GM18520 (cell line): ENCODE measurements around the gene C12orf43.

Experiments
- ATAC-seq: cut with Tn5 transposase; IDR thresholded peaks from one replicate; pipeline ENCODE4 v1.9.1; 2021; ENCODE audit not compliant: unreplicated experiment

The C12orf43 gene

DNA sequence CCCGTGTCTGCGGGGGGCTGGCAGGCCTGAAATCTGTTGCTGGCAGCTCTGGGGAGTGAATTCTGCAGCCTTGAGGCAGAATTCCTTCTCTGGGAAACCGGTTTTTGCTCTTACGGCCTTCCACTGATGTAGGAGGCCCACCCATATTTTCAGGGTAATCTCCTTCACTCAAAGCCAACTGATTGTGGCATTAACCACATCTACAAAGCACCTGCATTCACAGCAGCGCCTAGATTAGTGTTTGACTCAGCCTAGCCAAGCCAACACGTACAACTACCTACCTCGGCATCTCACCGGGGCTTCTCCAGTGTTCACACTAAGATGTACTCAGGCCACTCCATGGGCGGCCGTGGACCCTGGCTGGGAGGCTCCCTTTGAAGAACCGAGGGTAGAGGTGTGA lies 15.8 kb downstream of the C12orf43 start:
- ATAC-seq, result no peak

DNA sequence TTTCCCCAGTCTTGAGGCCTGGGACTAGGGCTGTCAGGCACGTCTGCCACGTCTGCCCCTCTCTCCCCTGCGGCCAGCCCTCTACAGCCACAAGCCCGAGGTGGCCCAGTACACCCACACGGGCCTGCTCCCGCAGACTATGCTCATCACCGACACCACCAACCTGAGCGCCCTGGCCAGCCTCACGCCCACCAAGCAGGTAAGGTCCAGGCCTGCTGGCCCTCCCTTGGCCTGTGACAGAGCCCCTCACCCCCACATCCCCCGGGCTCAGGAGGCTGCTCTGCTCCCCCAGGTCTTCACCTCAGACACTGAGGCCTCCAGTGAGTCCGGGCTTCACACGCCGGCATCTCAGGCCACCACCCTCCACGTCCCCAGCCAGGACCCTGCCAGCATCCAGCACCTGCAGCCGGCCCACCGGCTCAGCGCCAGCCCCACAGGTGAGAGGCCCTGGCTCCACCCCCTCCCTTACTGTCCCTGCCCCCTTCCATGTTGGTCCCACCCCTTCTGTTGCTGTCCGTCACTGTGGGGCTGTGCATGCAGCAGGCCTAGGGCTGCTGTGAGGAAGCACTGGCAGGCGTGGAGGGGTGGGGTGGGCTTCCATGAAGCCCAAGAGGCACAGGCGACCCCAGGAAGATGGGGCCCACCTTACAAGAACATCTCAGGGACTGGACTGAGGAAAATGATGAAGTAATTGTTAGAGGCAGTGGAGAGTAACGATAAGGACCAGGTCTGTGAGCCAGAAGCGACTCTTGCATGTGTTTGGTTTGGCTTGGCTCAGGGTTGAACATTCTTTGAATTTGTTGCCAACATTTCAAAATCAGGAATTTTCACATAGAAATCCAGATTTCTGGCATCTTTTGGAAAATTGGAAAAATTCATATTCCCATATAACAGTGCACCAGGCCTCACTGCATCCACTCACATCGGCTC lies 16.8 kb downstream of the C12orf43 start:
- no peak for ATAC-seq

DNA sequence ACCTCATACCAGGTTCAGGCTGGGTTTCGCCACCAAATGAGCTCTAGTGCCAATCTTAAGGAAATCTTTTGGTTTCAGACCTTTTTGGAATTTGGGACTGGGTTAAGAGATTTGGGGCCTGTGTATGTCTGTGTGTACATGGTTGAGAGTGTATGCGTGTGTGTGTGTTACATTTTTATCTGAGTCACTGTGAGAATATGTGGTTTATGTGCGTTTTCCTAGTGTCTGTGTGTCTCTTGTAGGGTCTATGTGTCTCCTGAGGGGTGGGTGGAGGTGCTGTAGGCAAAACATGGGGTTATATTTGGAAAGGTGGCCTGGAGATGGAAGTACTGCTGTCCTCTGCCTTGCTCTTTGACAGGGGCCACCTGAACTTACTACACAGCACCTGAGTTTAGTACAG lies 17.9 kb downstream of the C12orf43 start:
- no peak for ATAC-seq

DNA sequence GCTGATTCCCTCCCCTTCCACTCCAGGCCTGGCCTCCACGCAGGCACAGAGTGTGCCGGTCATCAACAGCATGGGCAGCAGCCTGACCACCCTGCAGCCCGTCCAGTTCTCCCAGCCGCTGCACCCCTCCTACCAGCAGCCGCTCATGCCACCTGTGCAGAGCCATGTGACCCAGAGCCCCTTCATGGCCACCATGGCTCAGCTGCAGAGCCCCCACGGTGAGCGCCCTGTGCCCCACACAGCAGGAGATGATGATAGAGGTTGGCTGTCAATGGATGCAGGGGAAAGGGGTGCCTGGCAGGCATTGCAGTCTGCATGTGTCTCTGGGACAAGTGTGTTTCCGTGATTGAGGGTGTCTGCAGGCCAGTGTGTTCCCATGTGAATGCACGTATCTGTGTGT lies 18.8 kb downstream of the C12orf43 start:
- ATAC-seq, result no peak

DNA sequence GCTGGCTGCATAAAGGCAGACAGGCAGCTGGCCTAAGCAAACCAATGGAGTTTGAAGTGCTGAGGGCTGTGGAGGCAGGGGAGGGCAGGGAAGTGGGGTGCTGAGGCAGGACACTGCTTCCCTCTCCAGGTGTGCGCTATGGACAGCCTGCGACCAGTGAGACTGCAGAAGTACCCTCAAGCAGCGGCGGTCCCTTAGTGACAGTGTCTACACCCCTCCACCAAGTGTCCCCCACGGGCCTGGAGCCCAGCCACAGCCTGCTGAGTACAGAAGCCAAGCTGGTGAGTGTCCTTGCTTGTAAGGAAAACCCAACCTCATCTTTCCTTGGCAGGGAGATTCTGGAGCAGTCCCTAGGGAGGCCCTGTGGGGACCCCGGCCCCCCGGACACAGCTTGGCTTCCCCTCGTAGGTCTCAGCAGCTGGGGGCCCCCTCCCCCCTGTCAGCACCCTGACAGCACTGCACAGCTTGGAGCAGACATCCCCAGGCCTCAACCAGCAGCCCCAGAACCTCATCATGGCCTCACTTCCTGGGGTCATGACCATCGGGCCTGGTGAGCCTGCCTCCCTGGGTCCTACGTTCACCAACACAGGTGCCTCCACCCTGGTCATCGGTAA lies 20.0 kb downstream of the C12orf43 start:
- no peak for ATAC-seq

DNA sequence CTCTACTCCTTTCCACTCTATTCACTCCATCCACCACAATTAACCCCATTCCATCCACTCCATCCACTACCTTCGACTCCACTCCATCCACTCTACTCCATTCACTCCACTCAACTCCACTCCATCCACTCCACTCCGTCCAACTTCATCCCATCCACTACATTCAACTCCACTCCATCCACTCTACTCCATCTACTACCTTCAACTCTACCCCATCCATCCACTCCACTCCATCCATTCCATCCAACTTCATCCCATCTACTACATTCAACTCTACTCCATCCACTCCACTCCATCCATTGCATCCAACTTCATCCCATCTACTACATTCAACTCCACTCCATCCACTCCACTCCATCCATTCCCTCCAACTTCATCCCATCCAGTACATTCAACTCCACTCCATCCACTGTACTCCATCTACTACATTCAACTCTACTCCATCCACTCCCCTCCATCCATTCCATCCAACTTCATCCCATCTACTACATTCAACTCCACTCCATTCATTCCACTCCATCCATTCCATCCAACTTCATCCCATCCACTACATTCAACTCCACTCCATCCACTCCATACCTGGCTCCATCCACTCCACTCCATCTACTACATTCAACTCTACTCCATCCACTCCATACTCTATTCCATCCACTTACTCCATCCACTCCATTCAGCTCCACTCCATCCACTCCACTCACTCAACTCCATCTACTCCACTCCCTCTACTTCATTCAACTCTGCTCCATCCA lies 21.5 kb downstream of the C12orf43 start:
- ATAC-seq, result no peak

DNA sequence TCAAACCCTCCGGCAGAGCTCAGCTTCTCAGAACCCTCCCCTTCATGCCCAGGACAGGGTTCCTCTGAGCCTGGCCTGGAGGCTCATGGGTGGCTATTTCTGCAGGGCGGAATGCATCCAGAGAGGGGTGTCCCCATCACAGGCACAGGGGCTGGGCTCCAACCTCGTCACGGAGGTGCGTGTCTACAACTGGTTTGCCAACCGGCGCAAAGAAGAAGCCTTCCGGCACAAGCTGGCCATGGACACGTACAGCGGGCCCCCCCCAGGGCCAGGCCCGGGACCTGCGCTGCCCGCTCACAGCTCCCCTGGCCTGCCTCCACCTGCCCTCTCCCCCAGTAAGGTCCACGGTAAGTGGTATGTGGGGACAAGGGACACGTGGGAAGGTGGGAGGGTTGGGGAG lies 22.2 kb downstream of the C12orf43 start:
- no peak for ATAC-seq

DNA sequence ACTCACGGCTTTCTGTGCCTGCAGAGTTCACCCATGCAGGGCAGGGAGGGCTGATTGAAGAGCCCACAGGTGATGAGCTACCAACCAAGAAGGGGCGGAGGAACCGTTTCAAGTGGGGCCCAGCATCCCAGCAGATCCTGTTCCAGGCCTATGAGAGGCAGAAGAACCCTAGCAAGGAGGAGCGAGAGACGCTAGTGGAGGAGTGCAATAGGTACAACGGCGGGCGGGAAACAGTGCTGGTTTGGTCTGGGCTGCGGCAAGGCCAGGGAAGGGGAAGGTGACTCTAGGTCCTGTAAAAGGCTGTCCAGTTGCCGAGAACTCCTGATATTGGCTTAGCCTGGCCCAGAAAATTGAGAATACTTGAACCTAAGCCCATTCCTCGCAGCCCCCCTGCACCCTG lies 22.8 kb downstream of the C12orf43 start:
- no peak for ATAC-seq

DNA sequence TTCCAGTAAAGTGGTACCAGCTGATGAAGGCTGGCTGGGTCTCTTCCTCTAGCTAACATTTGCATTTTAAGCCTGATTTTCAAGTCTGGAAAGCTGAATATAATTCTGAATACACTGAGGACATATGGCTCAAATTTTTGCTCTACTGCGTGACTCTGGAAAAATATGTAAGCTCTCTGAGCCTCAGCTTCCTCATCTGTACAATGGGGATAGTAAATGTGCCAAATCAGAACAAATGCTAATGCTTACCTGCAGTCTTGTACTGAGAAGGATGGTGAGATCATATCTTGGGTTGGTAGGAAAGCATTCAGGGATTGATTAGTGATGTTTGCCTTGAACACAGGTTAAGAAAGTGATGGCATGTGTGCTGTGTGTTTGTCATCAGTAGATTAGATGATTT lies 23.3 kb downstream of the C12orf43 start:
- ATAC-seq, result no peak

DNA sequence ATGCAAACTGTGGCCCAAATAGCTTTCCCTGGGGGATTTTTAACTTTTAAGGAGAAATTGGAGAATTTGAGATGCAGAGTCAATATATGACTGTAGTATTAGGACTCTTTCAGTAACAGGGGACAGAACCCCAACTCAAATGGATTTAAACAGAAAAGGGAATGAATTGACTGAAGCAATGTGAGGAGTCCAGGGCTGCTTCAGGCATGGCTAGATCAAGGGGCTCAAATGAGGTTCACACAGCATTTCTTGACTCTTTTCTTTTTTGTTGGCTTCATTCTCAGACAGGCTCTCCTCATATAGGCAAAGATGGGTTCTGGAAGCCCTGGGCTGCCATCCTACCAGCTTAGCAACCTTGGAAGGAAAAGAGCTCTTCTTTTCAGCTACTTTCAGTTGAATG lies 24.3 kb downstream of the C12orf43 start:
- no peak for ATAC-seq

DNA sequence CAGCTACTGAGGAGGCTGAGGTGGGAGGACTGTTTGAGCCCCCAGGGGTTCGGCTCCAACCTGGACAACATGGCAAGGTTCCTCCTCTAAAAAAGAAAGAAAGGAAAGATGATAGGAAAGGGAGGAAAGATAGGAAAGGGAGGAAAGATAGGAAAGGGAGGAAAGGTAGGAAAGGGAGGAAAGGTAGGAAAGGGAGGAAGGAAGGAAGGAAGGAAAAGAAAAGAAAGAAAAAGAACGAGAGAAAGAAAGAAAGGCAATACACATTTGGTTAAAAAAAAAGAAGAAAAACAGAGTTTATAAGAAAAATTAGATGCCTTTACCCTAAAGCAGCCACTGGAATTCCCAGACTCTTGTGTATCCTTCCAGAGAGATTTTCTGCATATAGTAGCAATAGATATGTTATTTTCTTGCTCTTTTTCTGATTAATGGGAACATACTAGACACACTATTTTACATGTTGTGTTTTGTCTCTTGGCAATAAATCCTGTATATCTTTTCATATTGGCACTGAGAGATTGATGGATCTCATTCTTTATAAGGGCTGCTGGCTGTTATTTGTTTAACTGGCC lies 25.7 kb downstream of the C12orf43 start:
- ATAC-seq, result no peak

DNA sequence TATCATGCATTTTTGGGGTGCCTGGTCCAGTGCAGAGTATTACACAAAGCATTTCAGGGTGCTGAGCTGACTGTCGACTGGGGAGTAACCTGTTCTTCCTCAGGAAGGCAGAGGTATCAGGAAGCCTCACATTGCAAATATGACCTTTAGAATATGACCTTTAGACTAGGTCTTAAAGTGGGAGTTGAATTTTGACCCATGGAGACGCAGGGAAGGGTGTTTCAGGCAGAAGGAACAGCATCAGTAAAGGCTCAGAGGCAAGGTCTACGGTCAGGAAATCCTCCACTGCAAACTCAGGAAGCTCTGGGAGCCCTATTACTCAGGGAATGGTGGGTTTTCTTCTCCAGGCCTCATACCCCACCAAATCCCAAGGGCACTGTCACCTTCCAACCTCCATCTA lies 26.6 kb downstream of the C12orf43 start:
- no peak for ATAC-seq

DNA sequence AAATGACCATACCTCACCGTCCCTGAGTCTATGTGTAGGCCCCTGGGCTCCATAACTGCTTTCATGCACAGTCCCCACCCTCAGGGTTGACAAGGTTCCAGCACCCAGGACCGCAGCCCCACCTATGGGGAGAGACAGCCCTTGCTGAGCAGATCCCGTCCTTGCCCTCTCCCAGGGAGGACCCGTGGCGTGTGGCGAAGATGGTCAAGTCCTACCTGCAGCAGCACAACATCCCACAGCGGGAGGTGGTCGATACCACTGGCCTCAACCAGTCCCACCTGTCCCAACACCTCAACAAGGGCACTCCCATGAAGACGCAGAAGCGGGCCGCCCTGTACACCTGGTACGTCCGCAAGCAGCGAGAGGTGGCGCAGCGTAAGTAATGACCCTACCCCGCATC lies 27.6 kb downstream of the C12orf43 start:
- ATAC-seq, result no peak

DNA sequence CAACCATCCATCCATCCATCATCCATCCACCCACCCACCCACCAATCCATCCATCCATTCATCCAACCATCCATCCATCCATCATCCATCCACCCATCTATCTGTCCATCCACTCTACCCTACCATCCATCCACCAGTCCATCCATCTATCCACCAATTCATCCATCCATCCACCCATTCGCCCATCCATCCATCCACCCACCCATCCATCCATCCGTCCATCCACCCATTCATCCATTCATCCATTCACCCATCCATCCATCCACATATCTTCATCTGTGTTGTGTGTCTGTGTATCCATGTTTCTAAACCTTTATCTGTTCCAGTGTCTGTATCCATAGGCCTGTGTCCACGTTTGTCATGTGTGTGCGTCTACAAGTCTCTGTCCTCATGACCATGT lies 28.1 kb downstream of the C12orf43 start:
- ATAC-seq, result no peak

DNA sequence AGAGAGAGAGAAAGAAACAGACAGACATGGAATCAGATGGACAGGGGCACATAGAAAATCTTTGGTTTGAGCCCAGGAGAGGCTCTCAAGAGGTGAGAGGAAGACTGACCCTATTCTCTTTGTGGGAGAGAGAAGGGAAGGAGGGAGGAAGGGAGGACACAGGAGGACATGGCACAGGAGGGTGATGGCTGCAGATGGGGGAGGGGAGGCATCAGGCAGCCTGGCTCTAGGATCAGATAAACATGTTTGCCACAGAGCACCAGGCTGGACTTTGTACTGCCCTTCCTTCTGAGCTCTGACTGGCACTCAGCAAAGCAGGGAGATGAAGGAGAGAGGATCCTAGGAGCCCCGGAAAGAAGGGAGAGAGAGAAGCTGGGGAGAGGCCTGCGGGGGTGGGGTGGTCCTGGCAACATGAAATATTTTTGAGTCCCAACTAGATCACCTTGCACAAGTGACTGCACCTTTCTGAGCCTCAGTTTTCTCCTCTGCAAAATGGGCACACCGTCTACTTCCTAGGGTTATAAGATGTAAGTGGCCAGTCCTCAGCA lies 31.9 kb downstream of the C12orf43 start:
- ATAC-seq, result no peak

DNA sequence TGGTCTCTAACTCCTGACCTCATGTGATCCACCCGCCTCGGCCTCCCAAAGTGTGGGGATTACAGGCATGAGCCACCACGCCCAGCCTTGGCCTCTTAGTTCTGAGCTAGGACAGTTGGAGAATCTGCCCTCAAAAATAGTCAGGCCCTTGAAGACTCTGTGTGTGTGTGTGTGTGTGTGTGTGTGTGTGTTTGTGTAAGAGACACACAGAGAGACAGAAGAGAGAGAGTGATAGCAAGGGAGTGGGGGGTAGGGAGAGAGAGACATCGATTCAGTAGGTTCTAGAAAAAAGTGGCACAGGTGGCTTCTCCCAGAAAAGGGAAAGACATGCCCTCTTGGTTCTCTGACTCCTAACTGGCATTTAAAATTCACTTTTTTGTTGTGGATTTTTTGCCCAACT lies 32.5 kb downstream of the C12orf43 start:
- ATAC-seq, result no peak

DNA sequence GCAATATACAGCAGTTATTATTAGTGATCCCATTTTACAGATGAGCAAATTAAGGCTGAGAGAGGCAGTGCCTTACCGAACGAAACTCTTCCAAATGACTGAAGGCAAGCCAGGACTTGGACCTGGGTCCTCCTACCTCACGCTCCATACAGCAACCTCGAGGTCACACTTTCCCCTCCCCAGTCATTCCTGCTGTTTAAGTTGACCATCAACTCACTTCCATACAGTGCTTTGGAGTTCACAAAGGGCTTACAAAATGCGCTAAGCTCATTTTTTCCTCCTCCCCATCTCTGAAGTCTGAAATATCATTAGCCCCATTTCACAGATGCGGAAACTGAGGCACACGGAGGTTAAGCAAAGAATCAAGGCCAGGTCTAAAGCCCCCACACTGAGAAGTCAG lies 33.6 kb downstream of the C12orf43 start:
- no peak for ATAC-seq

DNA sequence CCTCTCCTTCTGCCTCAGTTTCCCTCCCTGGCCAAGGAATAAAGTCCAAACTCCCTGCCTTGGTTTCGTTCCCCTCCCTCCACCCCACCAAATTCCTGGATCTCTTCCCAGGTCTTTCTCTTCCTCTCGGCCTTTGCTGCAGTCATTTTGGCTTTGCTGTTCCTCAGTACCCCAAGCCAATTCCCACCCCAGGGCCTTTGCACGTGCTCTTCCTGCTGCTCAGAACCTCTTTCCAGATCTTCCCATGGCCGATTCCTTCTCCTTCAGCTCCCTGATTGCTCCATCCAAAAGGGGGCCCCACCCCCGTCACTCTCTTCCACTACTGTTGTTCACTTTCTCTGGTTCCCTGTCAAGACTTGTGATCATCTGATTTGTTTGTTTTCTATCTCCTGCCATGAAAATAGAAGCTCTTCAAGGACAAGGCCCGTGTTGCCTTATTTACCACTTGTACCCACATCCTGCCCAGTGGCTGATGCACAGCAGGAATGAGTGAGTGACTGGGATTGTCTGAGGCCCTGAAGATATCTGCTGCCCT lies 34.8 kb downstream of the C12orf43 start:
- ATAC-seq, result no peak

DNA sequence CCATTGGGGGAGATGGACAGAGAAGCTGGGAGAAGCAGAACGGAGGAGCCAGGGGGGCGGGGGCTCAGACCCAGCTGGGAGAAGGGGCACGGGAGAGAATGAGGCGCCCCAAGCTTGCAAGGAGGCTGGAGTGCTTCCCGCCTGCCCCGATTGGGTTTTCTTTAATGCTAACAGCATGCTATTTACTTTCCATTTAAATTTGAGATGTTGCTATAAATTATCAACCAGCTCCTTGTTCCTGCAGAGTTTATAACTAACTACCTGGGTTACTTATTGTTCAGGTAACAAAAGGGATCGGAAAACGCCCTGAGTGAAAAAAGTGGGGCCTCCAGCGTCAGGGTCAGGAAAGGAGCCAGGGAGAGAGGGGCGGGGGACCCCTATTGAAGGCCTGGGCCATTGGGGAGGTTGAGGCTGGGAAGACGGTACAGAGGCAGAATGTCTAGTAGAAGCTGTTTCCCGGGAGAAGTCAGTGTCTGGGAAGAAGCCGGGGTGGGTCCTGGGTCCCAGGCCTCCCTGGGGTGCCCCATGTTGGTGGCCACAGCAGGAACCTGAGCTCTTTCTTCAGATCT lies 35.4 kb downstream of the C12orf43 start:
- ATAC-seq, result no peak

DNA sequence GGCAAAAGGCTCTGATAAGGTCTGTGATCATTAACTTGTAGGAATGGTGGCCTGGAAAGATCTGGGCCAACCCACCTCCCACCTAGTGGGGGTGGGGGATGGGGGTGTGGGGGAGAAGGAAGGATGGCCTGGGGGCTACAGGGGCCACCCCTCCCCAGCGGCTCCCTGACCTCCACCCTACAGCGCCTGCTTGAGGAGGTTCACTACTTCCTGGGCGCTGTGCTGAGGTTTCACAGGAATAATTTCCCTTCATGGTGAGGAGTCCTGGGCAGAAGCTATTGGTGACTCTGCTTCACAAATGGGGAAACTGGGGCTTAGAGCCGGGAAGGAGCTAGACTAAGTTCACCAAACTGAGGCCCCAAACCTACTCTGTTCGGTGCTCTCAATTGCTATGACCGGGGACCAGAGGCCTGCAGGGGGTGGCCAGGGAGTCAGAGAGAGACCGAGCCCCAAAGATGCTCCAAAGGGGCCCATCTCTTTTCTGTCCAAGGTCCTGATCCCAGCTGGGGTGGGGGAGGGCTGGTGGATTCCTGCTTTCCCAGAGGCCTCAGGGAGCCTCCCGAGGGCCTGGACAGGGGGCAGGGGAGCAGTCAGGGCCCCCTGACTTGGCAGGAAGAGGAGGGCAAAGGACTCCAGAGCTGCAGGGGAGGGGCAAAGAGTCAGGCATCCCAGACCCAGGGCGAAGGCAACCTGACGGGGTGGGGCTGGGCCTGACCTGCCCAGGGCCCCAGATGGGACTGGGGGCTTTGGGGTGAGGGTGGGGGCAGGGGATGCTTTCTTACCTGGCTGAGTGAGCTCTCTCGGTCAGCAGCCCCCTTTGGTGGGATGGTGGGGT lies 36.2 kb downstream of the C12orf43 start:
- no peak for ATAC-seq
